Cardiac fibroblast (primary cell): ENCODE data around the gene MSMO1.
"Not testable (repeated sequence)": the region's sequence is repeated elsewhere in the genome, so short reads cannot be mapped to it uniquely, and the experiment has no call there.

ENCODE experiments used
- DNase-seq, 2 donors: peaks; one replicate each; pipeline versions ENCODE4 v3.0.0 to v3.0.0-alpha.2; 2010; ENCODE audit warnings: low read depth in 2 of 2
- H3K4me3 ChIP-seq, 2 donors: replicated peaks in 1 of 2; 1 replicate in 1 of 2; 2 replicates in 1 of 2; pipeline ENCODE4 v1.5.1; 2011; ENCODE audit warnings: low read depth in 2 of 2, low read length in 2 of 2, mild to moderate bottlenecking in 2 of 2, moderate library complexity in 1 of 2
- TF ChIP-seq, protein P1 (sequence below): IDR thresholded peaks from one replicate; pipeline ENCODE4 v1.5.1; 2011; ENCODE audit warnings: low read depth, mild to moderate bottlenecking, low read length, inconsistent platforms

Gene MSMO1

DNA sequence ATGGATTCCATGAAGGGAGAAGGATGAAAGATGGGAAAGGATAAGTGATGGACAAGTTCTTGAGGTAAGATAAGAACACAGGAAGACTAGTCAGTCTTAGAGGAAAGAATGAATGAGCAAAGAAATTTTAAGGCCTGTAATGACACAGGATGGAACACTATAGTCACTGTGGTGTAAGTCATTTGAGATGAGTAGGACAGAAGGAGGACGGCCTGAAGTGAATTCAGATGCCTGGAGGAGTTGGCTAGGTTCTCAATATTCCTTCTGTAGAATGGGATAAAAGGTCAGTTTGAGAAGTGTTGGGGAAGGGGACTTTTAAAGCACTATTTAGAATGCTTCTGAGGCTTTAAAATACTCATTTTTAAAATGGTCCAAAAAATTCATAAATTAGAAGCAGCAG is 3.9 kb downstream of the MSMO1 start:
- no peak for DNase-seq
- H3K4me3 ChIP-seq: peak overlapping the region in 1 of 2 donors; percentile 93

DNA sequence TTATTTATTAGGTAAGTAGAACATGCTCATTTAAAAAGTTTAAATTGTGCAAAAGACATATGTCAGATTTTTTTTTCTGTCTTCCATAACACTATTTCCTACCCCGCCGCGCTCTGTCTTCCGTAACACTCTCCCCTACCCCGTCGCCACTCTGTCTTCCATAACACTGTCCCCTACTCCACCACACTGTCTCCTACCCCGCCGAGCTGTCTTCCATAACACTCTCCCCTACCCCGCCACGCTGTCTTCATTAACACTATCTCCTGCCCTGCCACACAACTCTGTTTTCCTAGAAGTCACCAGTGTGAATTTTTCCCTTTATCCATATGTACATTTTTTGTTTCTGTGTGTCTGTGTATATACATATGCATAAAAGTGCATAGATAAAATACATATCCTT is 4.4 kb downstream of the MSMO1 start:
- H3K4me3 ChIP-seq: peak overlapping the region; percentile 3 to 93
- no peak for DNase-seq
- TF ChIP-seq, protein P1, sequence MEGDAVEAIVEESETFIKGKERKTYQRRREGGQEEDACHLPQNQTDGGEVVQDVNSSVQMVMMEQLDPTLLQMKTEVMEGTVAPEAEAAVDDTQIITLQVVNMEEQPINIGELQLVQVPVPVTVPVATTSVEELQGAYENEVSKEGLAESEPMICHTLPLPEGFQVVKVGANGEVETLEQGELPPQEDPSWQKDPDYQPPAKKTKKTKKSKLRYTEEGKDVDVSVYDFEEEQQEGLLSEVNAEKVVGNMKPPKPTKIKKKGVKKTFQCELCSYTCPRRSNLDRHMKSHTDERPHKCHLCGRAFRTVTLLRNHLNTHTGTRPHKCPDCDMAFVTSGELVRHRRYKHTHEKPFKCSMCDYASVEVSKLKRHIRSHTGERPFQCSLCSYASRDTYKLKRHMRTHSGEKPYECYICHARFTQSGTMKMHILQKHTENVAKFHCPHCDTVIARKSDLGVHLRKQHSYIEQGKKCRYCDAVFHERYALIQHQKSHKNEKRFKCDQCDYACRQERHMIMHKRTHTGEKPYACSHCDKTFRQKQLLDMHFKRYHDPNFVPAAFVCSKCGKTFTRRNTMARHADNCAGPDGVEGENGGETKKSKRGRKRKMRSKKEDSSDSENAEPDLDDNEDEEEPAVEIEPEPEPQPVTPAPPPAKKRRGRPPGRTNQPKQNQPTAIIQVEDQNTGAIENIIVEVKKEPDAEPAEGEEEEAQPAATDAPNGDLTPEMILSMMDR: no peak

More for the DNA sequence above, 3.9 kb downstream of the MSMO1 start:
- TF ChIP-seq, protein P1: no peak

DNA sequence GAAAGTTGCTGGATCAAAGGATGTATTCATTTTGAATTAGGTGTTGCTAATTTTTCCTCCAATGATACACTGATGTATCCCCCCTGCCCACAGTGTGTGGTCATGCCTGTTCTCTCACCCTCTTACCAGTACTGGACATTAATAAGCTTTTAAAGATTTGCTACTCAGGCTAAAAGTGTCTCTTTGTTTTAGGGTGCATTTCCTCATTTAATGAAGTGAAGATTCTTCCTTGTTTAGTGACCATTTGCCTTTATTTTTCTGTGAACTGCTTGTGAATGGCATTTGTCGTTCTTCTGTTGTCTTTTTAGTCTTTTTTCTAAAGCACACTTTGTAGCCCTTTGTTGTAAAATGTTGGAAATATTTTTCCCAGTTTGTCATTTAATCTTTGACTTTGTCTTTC is 5.0 kb downstream of the MSMO1 start:
- no peak for DNase-seq
- peak overlapping the region in 1 of 2 donors; percentile 22 for H3K4me3 ChIP-seq
- TF ChIP-seq, protein P1: no peak

DNA sequence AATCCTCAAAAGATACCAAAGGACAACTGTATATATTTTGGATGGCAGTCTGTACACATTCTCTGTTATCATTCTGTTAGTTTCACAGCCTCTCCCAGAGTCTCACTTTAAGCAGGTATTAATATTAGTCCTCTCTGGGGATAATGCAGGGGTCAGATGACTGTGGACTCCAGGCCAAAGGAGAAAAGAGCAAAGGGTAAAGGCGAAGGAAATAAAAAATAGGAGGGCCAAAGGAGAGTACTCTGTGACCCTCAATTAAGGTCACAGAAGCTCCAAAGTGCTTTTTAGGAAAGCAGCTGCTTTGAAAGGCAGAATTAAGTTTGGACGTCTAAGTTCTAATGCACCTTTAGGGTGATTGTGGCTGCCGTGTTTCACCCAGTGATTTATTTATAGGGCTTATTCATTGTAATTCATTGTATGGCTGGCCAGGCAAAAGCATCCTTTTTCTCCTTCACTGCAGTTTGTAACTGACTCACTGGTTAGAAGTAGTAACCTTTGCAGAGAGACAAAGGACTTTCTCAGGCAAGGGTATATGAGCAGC is 7.8 kb downstream of the MSMO1 start:
- TF ChIP-seq, protein P1: no peak
- H3K4me3 ChIP-seq: no peak overlapping the region
- no peak for DNase-seq

DNA sequence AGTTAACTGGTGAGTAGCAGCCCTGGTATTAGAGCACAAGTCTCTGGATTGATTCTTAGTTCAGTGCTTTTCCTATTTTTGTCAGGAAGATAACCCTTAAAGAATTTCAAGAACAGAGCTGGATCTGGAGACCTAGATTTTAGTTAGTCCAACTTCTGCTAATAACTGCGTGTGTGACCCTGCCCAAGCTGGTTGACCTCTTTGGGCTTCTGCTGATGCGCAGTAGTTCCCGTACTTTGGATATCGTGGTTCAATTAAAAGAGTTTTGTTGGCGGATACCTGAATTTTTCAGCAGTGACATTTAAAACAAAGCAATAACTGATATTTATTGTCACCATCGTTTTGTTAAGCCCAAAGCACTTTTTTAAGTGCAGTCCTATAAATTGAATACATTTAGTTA is 9.3 kb downstream of the MSMO1 start:
- no peak for DNase-seq
- H3K4me3 ChIP-seq: no peak overlapping the region
- TF ChIP-seq, protein P1: no peak

DNA sequence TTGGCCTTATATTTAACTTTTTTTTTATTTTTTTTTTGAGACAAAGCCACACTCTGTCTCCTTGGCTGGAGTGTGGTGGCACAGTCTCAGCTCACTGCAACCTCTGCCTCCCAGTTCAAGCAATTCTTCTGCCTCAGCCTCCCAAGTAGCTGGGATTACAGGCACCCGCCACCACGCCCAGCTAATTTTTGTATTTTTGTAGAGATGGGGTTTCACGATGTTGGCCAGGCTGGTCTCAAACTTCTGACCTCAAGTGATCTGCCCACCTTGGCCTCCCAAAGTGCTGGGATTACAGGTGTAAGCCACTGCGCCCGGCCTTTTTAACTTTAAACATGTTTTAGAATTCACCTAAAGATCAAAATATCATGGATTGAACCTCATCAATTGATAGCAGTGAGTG is 14.9 kb downstream of the MSMO1 start:
- not testable (repeated sequence) for DNase-seq

DNA sequence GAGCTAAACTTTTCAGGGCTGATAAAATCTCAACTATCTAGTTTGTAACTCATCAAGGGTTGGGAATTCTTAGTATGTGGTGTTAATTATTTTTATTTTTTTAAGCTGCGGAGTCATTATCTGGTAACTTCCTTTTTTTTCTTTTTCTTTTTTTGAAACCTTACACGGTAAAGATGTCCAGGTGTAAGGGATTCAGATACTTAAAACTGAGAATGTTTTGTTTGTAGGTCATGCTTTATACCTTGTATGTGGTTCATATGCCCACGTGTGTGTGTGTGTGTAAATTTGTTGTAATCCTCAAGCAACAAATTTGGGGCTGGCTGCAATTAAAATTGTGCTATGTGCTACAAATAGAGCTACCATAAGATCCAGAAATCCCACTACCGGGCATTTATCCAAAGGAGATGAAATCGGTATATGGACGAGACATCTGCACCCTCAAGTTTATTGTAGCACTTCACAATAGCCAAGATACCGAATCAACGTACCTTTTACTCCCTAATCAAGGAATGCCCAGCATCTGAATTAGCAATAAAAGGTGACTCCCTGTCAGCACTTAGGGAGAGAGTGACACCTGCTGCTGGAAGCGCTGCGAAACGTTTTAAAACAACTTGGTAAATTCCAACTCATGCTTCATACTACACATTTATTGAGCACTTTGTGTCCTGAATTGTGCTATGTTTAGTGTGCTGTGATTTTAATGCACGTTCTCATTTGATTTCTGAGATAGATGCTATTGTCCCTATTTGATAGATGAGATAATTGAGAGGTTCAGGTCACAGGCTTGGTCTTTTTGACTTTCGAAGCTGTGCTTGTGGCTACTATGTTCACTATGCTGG is 16.1 kb downstream of the MSMO1 start:
- TF ChIP-seq, protein P1: no peak
- no peak for DNase-seq
- H3K4me3 ChIP-seq: no peak overlapping the region

More for the DNA sequence above, 14.9 kb downstream of the MSMO1 start:
- H3K4me3 ChIP-seq: not testable (repeated sequence)
